HEK293 (cell line): Measurements from ENCODE around the gene MPPED1.

Source experiments
- CTCF ChIP-seq: fragments of 450-650 bp; formaldehyde crosslinking; IDR thresholded peaks from 2 replicates; pipeline ENCODE4 v1.5.1; 2016; ENCODE audit warnings: missing biosample characterization, missing genetic modification characterization
- IKZF3 ChIP-seq: fragments of 450-650 bp; IDR thresholded peaks from 2 replicates; pipeline ENCODE4 v1.5.0; 2018; ENCODE audit warnings: missing biosample characterization, mild to moderate bottlenecking, missing genetic modification characterization, moderate library complexity
- TCF7L2 ChIP-seq: IDR thresholded peaks from 2 replicates; pipeline ENCODE4 v1.6.1; 2011; ENCODE audit warnings: low read depth, mild to moderate bottlenecking, inconsistent platforms, low read length, moderate library complexity, borderline replicate concordance
- ZNF140 ChIP-seq: fragments of 450-650 bp; formaldehyde crosslinking; IDR thresholded peaks from 2 replicates; pipeline ENCODE4 v1.5.1; 2016; ENCODE audit warnings: missing biosample characterization, missing genetic modification characterization
- ZNF146 ChIP-seq: fragments of 450-650 bp; formaldehyde crosslinking; IDR thresholded peaks from 2 replicates; pipeline ENCODE4 v1.5.1; 2016; ENCODE audit warnings: missing biosample characterization, missing genetic modification characterization
- ZNF16 ChIP-seq: fragments of 450-650 bp; formaldehyde crosslinking; IDR thresholded peaks from 2 replicates; pipeline ENCODE4 v1.5.1; 2016; ENCODE audit warnings: low read depth, missing biosample characterization, missing genetic modification characterization
- ZNF24 ChIP-seq: fragments of 450-650 bp; formaldehyde crosslinking; IDR thresholded peaks from 2 replicates; pipeline ENCODE4 v1.5.1; 2016; ENCODE audit warnings: missing biosample characterization, missing genetic modification characterization
- ZNF274 ChIP-seq, 2 experiments: fragments of 200-500 bp in 1 of 2; fragments of 450-650 bp in 1 of 2; sonication (Bioruptor generic) in 1 of 2; formaldehyde crosslinking in 1 of 2; IDR thresholded peaks; 2 replicates each; pipeline versions ENCODE4 v1.5.1 to v1.6.1; 2014 to 2016; ENCODE audit warnings: borderline replicate concordance in 1 of 2, inconsistent platforms in 1 of 2, low read length in 1 of 2, missing biosample characterization in 1 of 2, missing genetic modification characterization in 1 of 2
- ZNF362 ChIP-seq: fragments of 450-650 bp; formaldehyde crosslinking; IDR thresholded peaks from 2 replicates; pipeline ENCODE4 v1.5.1; 2016; ENCODE audit warnings: missing biosample characterization, missing genetic modification characterization
- ZNF529 ChIP-seq: fragments of 450-650 bp; formaldehyde crosslinking; IDR thresholded peaks from 2 replicates; pipeline ENCODE4 v1.5.1; 2017; ENCODE audit warnings: missing genetic modification characterization, missing biosample characterization; ENCODE audit not compliant: insufficient replicate concordance
- ZNF549 ChIP-seq: fragments of 450-650 bp; IDR thresholded peaks from 2 replicates; pipeline ENCODE4 v1.5.1; 2018; ENCODE audit warnings: missing biosample characterization, missing genetic modification characterization, mild to moderate bottlenecking, inconsistent platforms, moderate library complexity
- ZNF76 ChIP-seq: fragments of 450-650 bp; formaldehyde crosslinking; IDR thresholded peaks from 2 replicates; pipeline ENCODE4; 2016; ENCODE audit warnings: low read depth, missing biosample characterization, missing genetic modification characterization, borderline replicate concordance
- ZSCAN18 ChIP-seq: fragments of 450-650 bp; formaldehyde crosslinking; IDR thresholded peaks from 2 replicates; pipeline ENCODE4 v1.5.1; 2016; ENCODE audit warnings: missing biosample characterization, missing genetic modification characterization
- ZSCAN5A ChIP-seq: fragments of 450-650 bp; formaldehyde crosslinking; IDR thresholded peaks from 2 replicates; pipeline ENCODE4 v1.5.1; 2016; ENCODE audit warnings: missing biosample characterization, missing genetic modification characterization

GRCh38 chr22:43542681-43543521 lies 131.1 kb downstream of the MPPED1 start:
- TF ChIP-seq IKZF3 (tag by site-specific recombination) (no peak), ZNF16 (tag by site-specific recombination) (no peak), ZNF76 (tag by site-specific recombination) (no peak), ZSCAN5A (no peak), ZNF146 (tag by site-specific recombination) (no peak), ZNF140 (tag by site-specific recombination) (no peak), CTCF (tag by site-specific recombination) (no peak), ZNF362 (tag by site-specific recombination) (no peak), ZNF549 (no peak), TCF7L2 (no peak), ZNF24 (tag by site-specific recombination) (no peak), ZNF274 (IDR thresholded peaks at IDR 0.05; ENCODE audit: low read length) (no peak), ZNF274 (tag by site-specific recombination; IDR thresholded peaks at IDR 0.05; ENCODE audit: borderline replicate concordance) (no peak), ZSCAN18 (tag by site-specific recombination) (no peak), ZNF529 (tag by site-specific recombination) (no peak)
